Suprapubic skin (tissue), 4 donors: ENCODE data around the gene DENND10.

Experiments
- CTCF ChIP-seq, 2 donors: fragments of 200-600 bp in 1 of 2; fragments of 450-650 bp in 1 of 2; sonication (generic) in 1 of 2; IDR thresholded peaks; one replicate each; pipeline ENCODE4 v1.5.1; 2016 to 2019; ENCODE audit warnings: antibody characterized with exemption in 2 of 2, mild to moderate bottlenecking in 1 of 2, moderate library complexity in 1 of 2
- EP300 ChIP-seq: sonication (generic); formaldehyde crosslinking; IDR thresholded peaks from one replicate; pipeline ENCODE4 v1.6.1; 2017; ENCODE audit warnings: antibody characterized with exemption
- POLR2AphosphoS5 ChIP-seq, 3 donors: sonication (generic); formaldehyde crosslinking; IDR thresholded peaks; one replicate each; pipeline ENCODE4 v1.6.1; 2017; ENCODE audit warnings: antibody characterized with exemption in 3 of 3

DNA sequence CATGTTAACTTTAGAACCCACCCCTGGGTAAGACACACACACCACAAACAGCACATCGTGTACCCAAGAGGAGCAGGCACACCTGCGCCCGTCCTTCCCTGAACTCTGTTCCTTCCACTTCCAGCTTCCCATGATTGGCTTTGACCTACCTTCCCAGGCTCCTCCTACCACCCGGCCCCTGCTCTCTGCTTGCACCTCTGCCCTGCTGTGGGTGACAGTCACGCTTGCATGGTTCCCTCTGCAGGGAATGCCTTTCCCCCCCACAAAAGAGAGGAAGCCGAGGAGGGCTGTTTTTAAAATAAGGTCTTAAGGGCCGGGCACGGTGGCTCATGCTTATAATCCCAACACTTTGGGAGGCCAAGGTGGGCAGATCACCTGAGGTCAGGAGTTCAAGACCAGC lies 45.2 kb downstream of the DENND10 start:
- TF ChIP-seq CTCF (IDR thresholded peaks at IDR 0.05): no peak
- no peak for TF ChIP-seq EP300
- no peak for TF ChIP-seq POLR2AphosphoS5 (IDR thresholded peaks at IDR 0.05)
